ENCODE results near the gene ADGRF3.
"Not testable (repeated sequence)": the region's sequence is repeated elsewhere in the genome, so short reads cannot be mapped to it uniquely, and the experiment has no call there.

Gene ADGRF3

GRCh38 chr2:26268213-26268612 lies 78.4 kb downstream of the ADGRF3 start:
- Histone ChIP-seq H2AFZ (ENCODE audit: low read length) (no peak overlapping the region), H3K9me3 (replicated peaks; ENCODE audit: insufficient read depth, low read length) (no peaks in the 10 kb centered on the region), H4K20me1 (ENCODE audit: insufficient read depth, low read length) (no peaks in the 10 kb centered on the region), H3K36me3 (replicated peaks; ENCODE audit: insufficient read depth, low read length) (no peaks in the 10 kb centered on the region), H3K4me2 (ENCODE audit: low read depth, low read length) (no peak overlapping the region), H3K27ac (ENCODE audit: low read length) (no peak overlapping the region), H3F3A (ENCODE audit: insufficient read depth, low read length) (no peaks in the 10 kb centered on the region), H3K9me2 (replicated peaks; ENCODE audit: insufficient read depth, low read length) (no peaks in the 10 kb centered on the region), H3K4me1 (ENCODE audit: low read length) (no peaks in the 10 kb centered on the region), H3K4me3 (ENCODE audit: low read length) (no peak overlapping the region), H3K9ac (ENCODE audit: low read length) (no peak overlapping the region), H3K79me2 (ENCODE audit: low read length) (no peaks in the 10 kb centered on the region), H3K27me3 (replicated peaks; ENCODE audit: insufficient read depth, low read length) (no peaks in the 10 kb centered on the region)
- DNase-seq, result no peak
- TF ChIP-seq EZH2 (optimal IDR thresholded peaks at IDR 0.05; ENCODE audit: low read depth, low read length) (no peak), CTCF (IDR thresholded peaks at IDR 0.05; ENCODE audit: low read length) (no peak), EZH2phosphoT487 (IDR thresholded peaks at IDR 0.05; ENCODE audit: low read length) (no peak)

- not testable (repeated sequence) for H3K27me3 ChIP-seq (replicated peaks; ENCODE audit: insufficient read depth, low read length); H3K4me3 ChIP-seq (ENCODE audit: low read length); H3K27ac ChIP-seq (ENCODE audit: low read length); H3K36me3 ChIP-seq (replicated peaks; ENCODE audit: insufficient read depth, low read length); DNase-seq; H2AFZ ChIP-seq (ENCODE audit: low read length); H3F3A ChIP-seq (ENCODE audit: insufficient read depth, low read length); H3K4me1 ChIP-seq (ENCODE audit: low read length); H3K4me2 ChIP-seq (ENCODE audit: low read depth, low read length); H3K9ac ChIP-seq (ENCODE audit: low read length); H3K9me2 ChIP-seq (replicated peaks; ENCODE audit: insufficient read depth, low read length); H4K20me1 ChIP-seq (ENCODE audit: insufficient read depth, low read length); H3K9me3 ChIP-seq (replicated peaks; ENCODE audit: insufficient read depth, low read length)
- H3K79me2 ChIP-seq (ENCODE audit: low read length), result peaks cover 17% of the 10 kb centered on the region
Measured at GRCh38 chr2:26258836-26259235, 87.8 kb downstream of the ADGRF3 start.
